NCI-H2196 (cell line): ENCODE measurements around the gene HAND1.
A peak's percentile ranks its signal among the peaks of the same experiment; 100 is the strongest.
"Not testable (repeated sequence)": the region's sequence is repeated elsewhere in the genome, so short reads cannot be mapped to it uniquely, and the experiment has no call there.

Source experiments
- DNase-seq: peaks from one replicate; lab custom pipeline; 2025; ENCODE audit not compliant: unreplicated experiment; lab: John Stamatoyannopoulos, UW

The HAND1 gene

DNA sequence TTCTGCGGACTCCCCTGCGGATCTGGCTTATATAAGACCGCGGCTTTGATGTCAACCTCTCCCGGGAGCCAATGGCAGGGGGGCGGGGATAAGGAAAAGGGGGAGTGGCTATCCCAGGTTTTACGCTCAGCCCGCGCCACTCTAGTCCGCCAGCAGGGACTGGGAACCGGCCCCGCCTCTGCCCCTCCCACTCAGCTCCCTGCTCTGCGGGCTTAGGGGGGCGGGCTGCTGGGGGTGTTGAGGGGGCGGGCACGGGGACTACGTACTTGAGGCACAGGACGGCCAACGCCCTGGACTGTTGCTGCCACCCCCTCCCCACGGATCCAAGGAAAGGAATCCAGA is at the start of gene HAND1:
HAND1 (minus strand) TSS at position 4 of the 342 bp plus-strand sequence. CDS start 219 bp downstream, outside the sequence.
- DNase-seq: peak; percentile 38

- no peak for DNase-seq
These were observed 48.5 kb upstream of the HAND1 start for GRCh38 chr5:154526231-154527226.

- no peak for DNase-seq
These were observed 46.8 kb upstream of the HAND1 start for GRCh38 chr5:154524859-154525258.

DNA sequence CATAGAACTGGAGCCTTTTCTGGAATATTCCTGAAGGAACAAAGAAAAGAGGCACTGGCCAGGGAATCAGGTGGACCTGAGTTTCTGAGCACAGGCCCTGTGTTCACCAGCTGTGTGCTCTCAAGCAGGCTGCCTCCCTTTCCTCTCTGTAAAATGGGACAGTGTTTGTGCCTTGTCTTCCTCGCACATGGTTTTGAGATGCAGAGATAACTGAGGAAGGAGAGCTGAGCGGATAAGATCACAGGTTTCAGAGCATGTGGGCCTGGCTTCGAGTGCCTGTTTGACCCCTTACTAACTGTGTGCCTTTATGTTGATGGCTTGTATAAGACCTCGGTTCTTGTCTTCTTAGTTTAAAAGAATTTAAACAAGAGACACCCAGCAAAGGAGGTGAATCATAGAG is 46.2 kb upstream of the HAND1 start:
- DNase-seq: no peak

DNA sequence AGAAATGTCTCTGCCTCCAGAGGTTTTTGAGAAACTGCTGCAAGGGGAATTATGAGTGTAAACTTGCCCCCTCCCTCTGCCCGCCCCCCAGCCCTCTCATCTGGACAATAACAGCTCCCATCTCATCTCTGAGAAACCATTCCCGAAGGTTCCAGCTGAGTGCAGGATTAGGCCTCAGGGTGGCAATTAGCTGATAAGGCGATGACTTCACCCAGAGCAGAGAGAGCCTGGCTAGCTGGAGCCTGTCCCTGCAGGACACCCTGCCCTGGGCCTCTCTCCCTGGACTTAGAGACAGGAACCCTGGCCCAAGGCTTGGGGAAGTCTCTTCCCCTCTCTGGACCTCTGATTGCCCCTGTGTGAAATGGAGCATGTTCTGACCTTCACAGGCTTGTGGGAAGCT is 45.7 kb upstream of the HAND1 start:
- DNase-seq: no peak

GRCh38 chr5:154523104-154523503 is 45.1 kb upstream of the HAND1 start:
- no peak for DNase-seq

- no peak for DNase-seq
These were observed 44.3 kb upstream of the HAND1 start for GRCh38 chr5:154522284-154522683.

- no peak for DNase-seq
These were observed 43.7 kb upstream of the HAND1 start for GRCh38 chr5:154521756-154522155.

- DNase-seq: peak; percentile 35
These were observed 42.9 kb upstream of the HAND1 start for GRCh38 chr5:154520861-154521453.

- DNase-seq: peak; percentile 25
These were observed 41.3 kb upstream of the HAND1 start for GRCh38 chr5:154519359-154519758.

- no peak for DNase-seq
These were observed 40.4 kb upstream of the HAND1 start for GRCh38 chr5:154518438-154518867.

- no peak for DNase-seq
These were observed 39.9 kb upstream of the HAND1 start for GRCh38 chr5:154517810-154518437.

DNA sequence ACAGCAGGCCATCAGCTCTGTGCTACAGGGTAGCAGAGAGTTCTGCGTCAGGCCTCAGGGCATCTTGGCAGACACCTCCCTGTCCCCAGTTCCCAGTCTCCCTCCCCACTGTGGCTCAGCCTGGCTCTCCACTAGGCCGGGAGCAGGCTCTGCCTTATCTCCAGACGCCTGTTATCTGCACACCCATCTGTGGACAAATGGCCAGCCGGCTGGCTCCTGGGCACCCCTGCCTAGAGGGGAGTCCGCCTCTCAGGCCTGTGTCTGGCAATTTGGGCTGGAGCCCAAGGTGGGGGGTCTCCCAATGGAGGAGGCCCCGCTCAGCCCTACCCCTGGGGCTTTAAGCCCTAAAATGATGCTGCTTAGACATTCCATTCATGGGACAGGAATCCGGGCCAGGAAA is 39.2 kb upstream of the HAND1 start:
- DNase-seq: no peak

GRCh38 chr5:154516475-154516874 is 38.4 kb upstream of the HAND1 start:
- DNase-seq: no peak

DNA sequence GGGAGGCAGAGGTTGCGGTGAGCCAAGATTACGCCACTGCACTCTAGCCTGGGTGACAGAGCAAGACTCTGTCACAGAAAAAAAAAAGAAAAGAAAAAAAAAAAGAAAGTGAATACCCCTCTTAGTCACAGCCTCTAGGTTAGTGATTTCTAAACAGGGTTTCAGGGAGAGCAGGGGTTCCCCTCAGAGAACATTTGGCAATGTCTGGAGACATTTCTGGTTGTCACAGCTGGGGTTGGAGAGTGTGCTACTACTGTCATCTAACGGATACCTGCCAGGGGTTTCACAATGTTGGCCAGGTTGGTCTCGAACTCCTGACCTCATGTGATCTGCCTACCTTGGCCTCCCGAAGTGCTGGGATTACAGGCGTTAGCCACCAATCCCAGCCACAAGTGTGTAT is 37.5 kb upstream of the HAND1 start:
- DNase-seq: not testable (repeated sequence)

GRCh38 chr5:154514331-154514730 is 36.3 kb upstream of the HAND1 start:
- DNase-seq: no peak

GRCh38 chr5:154513669-154514084 is 35.6 kb upstream of the HAND1 start:
- DNase-seq: no peak

- DNase-seq: no peak
These were observed 34.0 kb upstream of the HAND1 start for GRCh38 chr5:154511984-154512383.

- DNase-seq: no peak
These were observed 31.9 kb upstream of the HAND1 start for GRCh38 chr5:154509784-154510555.

GRCh38 chr5:154508114-154508513 is 30.1 kb upstream of the HAND1 start:
- DNase-seq: no peak

GRCh38 chr5:154506716-154507080 is 28.7 kb upstream of the HAND1 start:
- no peak for DNase-seq
